SK-N-SH treated with all-trans-retinoic acid at 6 μM for 48 hours (cell line): ENCODE results near the gene ITGA8.

Experiments
- ATAC-seq: fragments of 200-7000 bp; cut with Tn5 transposase; 3 replicates; pipeline ENCODE4 v1.9.1; 2020; ENCODE audit warnings: mild to moderate bottlenecking, moderate library complexity
- ARNTL ChIP-seq: fragments of 450-650 bp; formaldehyde crosslinking; IDR thresholded peaks from 2 replicates; pipeline ENCODE4 v1.5.0; 2020; ENCODE audit warnings: low read depth, mild to moderate bottlenecking, moderate library complexity, borderline replicate concordance
- BACH2 ChIP-seq: fragments of 250-450 bp; sonication (Bioruptor Pico); IDR thresholded peaks from 2 replicates; pipeline ENCODE4 v1.9.0; 2021; ENCODE audit warnings: mild to moderate bottlenecking, borderline replicate concordance
- CSDC2 ChIP-seq: fragments of 250-450 bp; sonication (Bioruptor Pico); IDR thresholded peaks from 2 replicates; pipeline ENCODE4 v1.5.0; 2020; ENCODE audit warnings: mild to moderate bottlenecking, moderate library complexity
- ESRRG ChIP-seq: fragments of 250-450 bp; sonication (Bioruptor Pico); IDR thresholded peaks from 2 replicates; pipeline ENCODE4 v1.6.1; 2021; ENCODE audit warnings: mild to moderate bottlenecking
- OSR1 ChIP-seq: fragments of 250-450 bp; sonication (Bioruptor Pico); IDR thresholded peaks from 2 replicates; pipeline ENCODE4 v1.8.0; 2022; ENCODE audit warnings: moderate library complexity, mild to moderate bottlenecking, inconsistent platforms
- PPARA ChIP-seq: fragments of 250-450 bp; sonication (Bioruptor Pico); IDR thresholded peaks from 2 replicates; pipeline ENCODE4 v1.5.0; 2020; ENCODE audit warnings: mild to moderate bottlenecking, borderline replicate concordance
- SNAI2 ChIP-seq: fragments of 250-450 bp; sonication (Bioruptor Pico); IDR thresholded peaks from 2 replicates; pipeline ENCODE4 v1.5.0; 2020; ENCODE audit warnings: mild to moderate bottlenecking, moderate library complexity
- TCF4 ChIP-seq: fragments of 250-450 bp; sonication (Bioruptor Pico); IDR thresholded peaks from 2 replicates; pipeline ENCODE4 v1.8.0; 2021; ENCODE audit warnings: mild to moderate bottlenecking, moderate library complexity, borderline replicate concordance
- TOX ChIP-seq: fragments of 250-450 bp; sonication (Bioruptor Pico); IDR thresholded peaks from 2 replicates; pipeline ENCODE4 v1.8.0; 2021; ENCODE audit warnings: mild to moderate bottlenecking, moderate library complexity, borderline replicate concordance
- ZC3H10 ChIP-seq: fragments of 250-450 bp; sonication (Bioruptor Pico); IDR thresholded peaks from 2 replicates; pipeline ENCODE4 v1.5.1; 2021; ENCODE audit warnings: mild to moderate bottlenecking, moderate library complexity
- ZFP3 ChIP-seq: fragments of 250-450 bp; sonication (Bioruptor Pico); IDR thresholded peaks from 2 replicates; pipeline ENCODE4 v1.5.0; 2020; ENCODE audit warnings: mild to moderate bottlenecking, moderate library complexity
- ZFP30 ChIP-seq: fragments of 450-650 bp; formaldehyde crosslinking; IDR thresholded peaks from 2 replicates; pipeline ENCODE4 v1.5.0; 2022; ENCODE audit warnings: mild to moderate bottlenecking, moderate library complexity
- ZNF565 ChIP-seq: fragments of 450-650 bp; formaldehyde crosslinking; conservative IDR thresholded peaks from 2 replicates; pipeline ENCODE4 v1.5.0; 2020; ENCODE audit warnings: low read depth, mild to moderate bottlenecking, moderate library complexity
- ZNF70 ChIP-seq: fragments of 450-650 bp; formaldehyde crosslinking; IDR thresholded peaks from 2 replicates; pipeline ENCODE4 v1.5.0; 2020; ENCODE audit warnings: mild to moderate bottlenecking, moderate library complexity
- ZNF8 ChIP-seq: fragments of 450-650 bp; formaldehyde crosslinking; IDR thresholded peaks from 2 replicates; pipeline ENCODE4 v1.5.0; 2020; ENCODE audit warnings: mild to moderate bottlenecking, moderate library complexity
- TF ChIP-seq, protein P1 (sequence below): fragments of 250-450 bp; sonication (Bioruptor Pico); IDR thresholded peaks from 2 replicates; pipeline ENCODE4 v1.5.1; 2021; ENCODE audit warnings: mild to moderate bottlenecking, moderate library complexity
- TF ChIP-seq, protein P2 (sequence below): fragments of 250-450 bp; sonication (Bioruptor Pico); IDR thresholded peaks from 2 replicates; pipeline ENCODE4 v1.8.0; 2021; ENCODE audit warnings: low read depth, mild to moderate bottlenecking, moderate library complexity, borderline replicate concordance
- TF ChIP-seq, protein P3 (sequence below): fragments of 250-450 bp; sonication (Bioruptor Pico); IDR thresholded peaks from 2 replicates; pipeline ENCODE4 v1.8.0; 2020; ENCODE audit warnings: mild to moderate bottlenecking, moderate library complexity, borderline replicate concordance
- TF ChIP-seq, protein P4 (sequence below): fragments of 250-450 bp; sonication (Bioruptor Pico); IDR thresholded peaks from 2 replicates; pipeline ENCODE4 v1.5.0; 2020; ENCODE audit warnings: mild to moderate bottlenecking, moderate library complexity

Gene ITGA8

DNA sequence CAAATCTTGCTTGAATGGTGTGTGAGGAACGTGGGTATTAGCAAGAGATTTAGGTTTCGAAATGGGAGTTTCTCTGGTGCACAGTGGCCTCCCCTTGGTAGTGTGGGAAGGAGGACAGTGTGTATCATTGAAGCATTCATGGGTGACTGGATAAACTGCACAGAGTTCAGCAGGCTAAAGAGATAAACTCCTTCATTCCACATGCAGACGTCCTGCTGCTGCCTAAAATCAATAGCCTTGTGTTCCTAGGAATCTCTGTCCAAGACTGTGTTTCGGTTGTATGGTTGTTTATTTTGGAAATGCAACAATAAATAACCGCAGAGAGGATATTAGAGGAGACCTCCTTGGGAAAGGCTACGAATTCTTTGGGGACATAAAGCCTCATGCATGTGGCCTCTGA, 247.7 kb downstream of the ITGA8 start (continued):
- TF ChIP-seq, protein P1, sequence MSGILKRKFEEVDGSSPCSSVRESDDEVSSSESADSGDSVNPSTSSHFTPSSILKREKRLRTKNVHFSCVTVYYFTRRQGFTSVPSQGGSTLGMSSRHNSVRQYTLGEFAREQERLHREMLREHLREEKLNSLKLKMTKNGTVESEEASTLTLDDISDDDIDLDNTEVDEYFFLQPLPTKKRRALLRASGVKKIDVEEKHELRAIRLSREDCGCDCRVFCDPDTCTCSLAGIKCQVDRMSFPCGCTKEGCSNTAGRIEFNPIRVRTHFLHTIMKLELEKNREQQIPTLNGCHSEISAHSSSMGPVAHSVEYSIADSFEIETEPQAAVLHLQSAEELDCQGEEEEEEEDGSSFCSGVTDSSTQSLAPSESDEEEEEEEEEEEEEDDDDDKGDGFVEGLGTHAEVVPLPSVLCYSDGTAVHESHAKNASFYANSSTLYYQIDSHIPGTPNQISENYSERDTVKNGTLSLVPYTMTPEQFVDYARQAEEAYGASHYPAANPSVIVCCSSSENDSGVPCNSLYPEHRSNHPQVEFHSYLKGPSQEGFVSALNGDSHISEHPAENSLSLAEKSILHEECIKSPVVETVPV (CRISPR knock-in tag) = no peak
- no peak for TF ChIP-seq BACH2 (CRISPR knock-in tag)
- TF ChIP-seq PPARA (CRISPR knock-in tag) = no peak
- no peak for TF ChIP-seq SNAI2 (CRISPR knock-in tag)

DNA sequence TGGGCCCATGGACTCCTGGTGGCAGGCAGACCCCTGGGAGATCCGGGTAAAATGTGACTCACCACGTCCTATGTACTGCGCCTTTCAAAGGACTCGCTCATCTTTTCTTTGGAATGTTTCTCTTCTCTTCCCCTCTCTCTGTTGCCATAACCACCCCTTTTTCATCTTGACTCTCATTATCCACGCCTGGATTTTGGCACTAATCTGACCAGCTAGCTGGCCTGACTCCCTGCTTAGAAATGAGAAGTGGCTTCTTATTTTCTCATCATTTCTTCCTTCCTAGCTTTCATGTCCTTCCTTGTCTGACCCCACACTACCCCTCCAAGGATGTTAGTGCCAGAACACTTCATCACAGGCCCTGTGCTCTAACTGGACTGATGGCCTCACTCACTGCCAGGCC, 250.6 kb downstream of the ITGA8 start:
- no peak for ATAC-seq
- TF ChIP-seq ESRRG (CRISPR knock-in tag) (no peak), ZNF565 (no peak), ZNF8 (CRISPR knock-in tag) (no peak), SNAI2 (CRISPR knock-in tag) (no peak), ZFP30 (no peak), CSDC2 (CRISPR knock-in tag) (no peak), ZC3H10 (CRISPR knock-in tag) (no peak), ZFP3 (CRISPR knock-in tag) (no peak)

DNA sequence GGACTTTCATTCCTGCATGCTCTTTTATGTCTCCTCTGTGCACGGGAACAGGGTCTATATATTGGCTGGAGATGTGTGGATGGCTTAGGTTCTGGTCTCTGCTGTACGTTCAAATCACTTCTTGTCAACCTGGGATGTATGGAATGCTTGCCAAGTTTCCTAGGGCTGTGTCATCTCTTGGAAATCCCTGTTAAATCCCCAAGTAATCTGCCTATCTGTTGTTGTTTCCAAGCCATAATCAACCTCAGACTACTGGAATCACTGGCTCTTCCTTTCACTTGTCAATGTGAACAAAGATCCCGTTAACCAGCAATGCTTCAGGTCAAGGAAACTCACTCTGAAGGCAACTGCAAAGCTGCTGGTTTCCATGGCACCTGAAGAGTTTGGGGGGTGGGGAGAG, 255.3 kb downstream of the ITGA8 start:
- no peak for ATAC-seq
- TF ChIP-seq SNAI2 (CRISPR knock-in tag) (no peak), ZFP30 (no peak), ARNTL (no peak), TCF4 (CRISPR knock-in tag) (no peak), TOX (CRISPR knock-in tag) (no peak), OSR1 (CRISPR knock-in tag) (no peak), ESRRG (CRISPR knock-in tag) (no peak), ZNF565 (no peak), PPARA (CRISPR knock-in tag) (no peak), ZC3H10 (CRISPR knock-in tag) (no peak), ZNF70 (CRISPR knock-in tag) (no peak), BACH2 (CRISPR knock-in tag) (no peak)
- TF ChIP-seq, protein P2, sequence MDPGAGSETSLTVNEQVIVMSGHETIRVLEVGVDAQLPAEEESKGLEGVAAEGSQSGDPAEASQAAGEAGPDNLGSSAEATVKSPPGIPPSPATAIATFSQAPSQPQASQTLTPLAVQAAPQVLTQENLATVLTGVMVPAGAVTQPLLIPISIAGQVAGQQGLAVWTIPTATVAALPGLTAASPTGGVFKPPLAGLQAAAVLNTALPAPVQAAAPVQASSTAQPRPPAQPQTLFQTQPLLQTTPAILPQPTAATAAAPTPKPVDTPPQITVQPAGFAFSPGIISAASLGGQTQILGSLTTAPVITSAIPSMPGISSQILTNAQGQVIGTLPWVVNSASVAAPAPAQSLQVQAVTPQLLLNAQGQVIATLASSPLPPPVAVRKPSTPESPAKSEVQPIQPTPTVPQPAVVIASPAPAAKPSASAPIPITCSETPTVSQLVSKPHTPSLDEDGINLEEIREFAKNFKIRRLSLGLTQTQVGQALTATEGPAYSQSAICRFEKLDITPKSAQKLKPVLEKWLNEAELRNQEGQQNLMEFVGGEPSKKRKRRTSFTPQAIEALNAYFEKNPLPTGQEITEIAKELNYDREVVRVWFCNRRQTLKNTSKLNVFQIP (CRISPR knock-in tag) = no peak
- TF ChIP-seq, protein P3, sequence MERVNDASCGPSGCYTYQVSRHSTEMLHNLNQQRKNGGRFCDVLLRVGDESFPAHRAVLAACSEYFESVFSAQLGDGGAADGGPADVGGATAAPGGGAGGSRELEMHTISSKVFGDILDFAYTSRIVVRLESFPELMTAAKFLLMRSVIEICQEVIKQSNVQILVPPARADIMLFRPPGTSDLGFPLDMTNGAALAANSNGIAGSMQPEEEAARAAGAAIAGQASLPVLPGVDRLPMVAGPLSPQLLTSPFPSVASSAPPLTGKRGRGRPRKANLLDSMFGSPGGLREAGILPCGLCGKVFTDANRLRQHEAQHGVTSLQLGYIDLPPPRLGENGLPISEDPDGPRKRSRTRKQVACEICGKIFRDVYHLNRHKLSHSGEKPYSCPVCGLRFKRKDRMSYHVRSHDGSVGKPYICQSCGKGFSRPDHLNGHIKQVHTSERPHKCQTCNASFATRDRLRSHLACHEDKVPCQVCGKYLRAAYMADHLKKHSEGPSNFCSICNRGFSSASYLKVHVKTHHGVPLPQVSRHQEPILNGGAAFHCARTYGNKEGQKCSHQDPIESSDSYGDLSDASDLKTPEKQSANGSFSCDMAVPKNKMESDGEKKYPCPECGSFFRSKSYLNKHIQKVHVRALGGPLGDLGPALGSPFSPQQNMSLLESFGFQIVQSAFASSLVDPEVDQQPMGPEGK (CRISPR knock-in tag) = no peak
- TF ChIP-seq, protein P4, sequence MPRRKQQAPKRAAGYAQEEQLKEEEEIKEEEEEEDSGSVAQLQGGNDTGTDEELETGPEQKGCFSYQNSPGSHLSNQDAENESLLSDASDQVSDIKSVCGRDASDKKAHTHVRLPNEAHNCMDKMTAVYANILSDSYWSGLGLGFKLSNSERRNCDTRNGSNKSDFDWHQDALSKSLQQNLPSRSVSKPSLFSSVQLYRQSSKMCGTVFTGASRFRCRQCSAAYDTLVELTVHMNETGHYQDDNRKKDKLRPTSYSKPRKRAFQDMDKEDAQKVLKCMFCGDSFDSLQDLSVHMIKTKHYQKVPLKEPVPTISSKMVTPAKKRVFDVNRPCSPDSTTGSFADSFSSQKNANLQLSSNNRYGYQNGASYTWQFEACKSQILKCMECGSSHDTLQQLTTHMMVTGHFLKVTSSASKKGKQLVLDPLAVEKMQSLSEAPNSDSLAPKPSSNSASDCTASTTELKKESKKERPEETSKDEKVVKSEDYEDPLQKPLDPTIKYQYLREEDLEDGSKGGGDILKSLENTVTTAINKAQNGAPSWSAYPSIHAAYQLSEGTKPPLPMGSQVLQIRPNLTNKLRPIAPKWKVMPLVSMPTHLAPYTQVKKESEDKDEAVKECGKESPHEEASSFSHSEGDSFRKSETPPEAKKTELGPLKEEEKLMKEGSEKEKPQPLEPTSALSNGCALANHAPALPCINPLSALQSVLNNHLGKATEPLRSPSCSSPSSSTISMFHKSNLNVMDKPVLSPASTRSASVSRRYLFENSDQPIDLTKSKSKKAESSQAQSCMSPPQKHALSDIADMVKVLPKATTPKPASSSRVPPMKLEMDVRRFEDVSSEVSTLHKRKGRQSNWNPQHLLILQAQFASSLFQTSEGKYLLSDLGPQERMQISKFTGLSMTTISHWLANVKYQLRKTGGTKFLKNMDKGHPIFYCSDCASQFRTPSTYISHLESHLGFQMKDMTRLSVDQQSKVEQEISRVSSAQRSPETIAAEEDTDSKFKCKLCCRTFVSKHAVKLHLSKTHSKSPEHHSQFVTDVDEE (CRISPR knock-in tag) = no peak
